ENCODE measurements around the gene PLCL2. TPM values are rescaled to one million over a fixed set of nuclear protein-coding genes. Genes with fewer than 3 reads are reported as not detected.

PLCL2 gene
- total RNA-seq, 4 donors from 2014 or later, result 0.95 to 4.8 (median 2.2) TPM

DNA sequence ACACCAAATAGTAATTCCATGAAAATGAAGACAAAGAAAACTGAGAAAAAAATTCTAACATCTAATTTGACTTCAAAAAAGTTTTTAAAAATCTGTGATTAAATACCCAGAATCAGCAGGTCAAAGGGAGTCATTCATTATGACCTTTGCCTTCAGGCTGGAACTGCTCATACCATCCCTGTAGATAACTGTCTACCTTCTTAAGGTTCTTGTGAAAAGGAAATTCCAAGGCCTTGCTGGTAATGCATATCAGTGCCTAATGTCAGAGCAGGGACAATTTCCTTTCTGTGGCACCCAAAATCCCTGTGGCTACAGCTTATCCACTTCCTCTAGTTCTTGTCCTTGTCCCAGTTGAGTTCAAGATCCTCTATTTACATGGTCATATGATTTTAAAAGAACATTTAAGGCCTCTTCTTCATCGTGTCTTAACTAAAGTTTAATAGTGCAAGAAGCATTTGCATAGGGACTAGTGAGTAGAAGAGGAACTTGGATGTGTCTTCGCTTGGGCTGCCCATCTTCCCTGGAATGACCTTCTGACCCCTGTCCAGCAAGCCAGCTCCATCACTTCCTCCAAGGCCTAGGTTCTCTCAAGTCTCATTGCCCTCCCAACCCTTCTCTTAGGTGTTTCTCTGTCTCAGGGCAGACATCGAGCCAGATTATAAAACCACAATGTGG is 8.7 kb upstream of the PLCL2 start:
- intact Hi-C loops (cut with DNase I), result no loop called here
- H3K4me3 ChIP-seq, result no peak overlapping the region
- no peaks in the 10 kb centered on the region for H3K9me3 ChIP-seq
- no peak overlapping the region for H3K27ac ChIP-seq
- no peaks in the 10 kb centered on the region for H3K27me3 ChIP-seq
- H3K36me3 ChIP-seq, result no peaks in the 10 kb centered on the region
- TF ChIP-seq, protein P1, sequence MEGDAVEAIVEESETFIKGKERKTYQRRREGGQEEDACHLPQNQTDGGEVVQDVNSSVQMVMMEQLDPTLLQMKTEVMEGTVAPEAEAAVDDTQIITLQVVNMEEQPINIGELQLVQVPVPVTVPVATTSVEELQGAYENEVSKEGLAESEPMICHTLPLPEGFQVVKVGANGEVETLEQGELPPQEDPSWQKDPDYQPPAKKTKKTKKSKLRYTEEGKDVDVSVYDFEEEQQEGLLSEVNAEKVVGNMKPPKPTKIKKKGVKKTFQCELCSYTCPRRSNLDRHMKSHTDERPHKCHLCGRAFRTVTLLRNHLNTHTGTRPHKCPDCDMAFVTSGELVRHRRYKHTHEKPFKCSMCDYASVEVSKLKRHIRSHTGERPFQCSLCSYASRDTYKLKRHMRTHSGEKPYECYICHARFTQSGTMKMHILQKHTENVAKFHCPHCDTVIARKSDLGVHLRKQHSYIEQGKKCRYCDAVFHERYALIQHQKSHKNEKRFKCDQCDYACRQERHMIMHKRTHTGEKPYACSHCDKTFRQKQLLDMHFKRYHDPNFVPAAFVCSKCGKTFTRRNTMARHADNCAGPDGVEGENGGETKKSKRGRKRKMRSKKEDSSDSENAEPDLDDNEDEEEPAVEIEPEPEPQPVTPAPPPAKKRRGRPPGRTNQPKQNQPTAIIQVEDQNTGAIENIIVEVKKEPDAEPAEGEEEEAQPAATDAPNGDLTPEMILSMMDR (IDR thresholded peaks at IDR 0.05), result no peak
- no peak for DNase-seq
- no peaks in the 10 kb centered on the region for H3K4me1 ChIP-seq
- WGBS, 2 donors, result 74 to 87% methylated on average over 3 of the region's 3 CpGs

DNA sequence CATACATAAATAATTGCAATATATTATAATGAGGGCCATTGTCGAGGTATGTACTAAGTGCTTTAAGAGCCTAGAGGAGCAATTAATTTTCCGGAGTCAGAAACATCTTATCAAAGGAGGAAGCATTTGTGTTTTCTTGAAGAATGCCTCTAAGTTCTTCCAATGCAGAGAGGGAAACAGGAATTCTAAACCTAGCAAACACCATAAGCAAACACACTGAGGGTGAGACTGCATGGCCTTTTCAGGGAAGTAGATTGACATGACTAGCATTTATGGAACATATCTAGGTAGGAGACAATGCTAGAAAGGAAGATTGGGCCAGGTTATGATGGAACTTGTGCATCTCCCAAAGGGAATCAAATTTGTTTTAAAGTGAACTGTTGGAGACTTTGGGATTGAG is 7.2 kb upstream of the PLCL2 start:
- Histone ChIP-seq H3K9me3 (no peaks in the 10 kb centered on the region), H3K4me1 (no peaks in the 10 kb centered on the region), H3K27me3 (no peaks in the 10 kb centered on the region), H3K4me3 (no peak overlapping the region), H3K27ac (no peak overlapping the region), H3K36me3 (no peaks in the 10 kb centered on the region)
- DNase-seq, result no peak
- TF ChIP-seq, protein P1 (IDR thresholded peaks at IDR 0.05), result no peak
- TF ChIP-seq POLR2A (IDR thresholded peaks at IDR 0.05), result no peak
- 47 to 74% methylated on average over 2 of the region's 2 CpGs for WGBS, 2 donors
- intact Hi-C loops (cut with DNase I), result no loop called here

DNA sequence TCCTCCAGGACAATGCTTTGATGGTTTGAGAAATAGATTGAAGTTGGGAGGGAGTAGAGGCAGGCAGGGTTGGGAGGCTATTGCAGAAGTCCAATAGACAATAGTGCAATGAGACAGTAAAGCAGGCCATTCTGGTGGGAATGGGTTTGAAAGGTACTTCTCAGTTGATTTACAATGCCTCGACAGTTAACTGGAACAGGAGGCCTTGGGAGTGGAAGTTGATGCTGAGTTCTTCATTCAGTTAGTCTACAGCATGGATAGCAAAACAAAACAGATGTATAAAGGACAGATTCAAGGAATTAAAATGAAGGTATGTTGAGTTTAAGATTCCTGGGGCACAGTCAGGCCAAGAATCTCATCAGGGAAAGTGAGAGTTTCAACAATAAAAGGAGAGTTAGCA is 6.8 kb upstream of the PLCL2 start:
- Histone ChIP-seq H3K27ac (no peak overlapping the region), H3K4me3 (no peak overlapping the region), H3K9me3 (no peaks in the 10 kb centered on the region), H3K27me3 (no peaks in the 10 kb centered on the region), H3K4me1 (peaks cover 0 to under 1% (median 0%) of the 10 kb centered on the region in 3 donors), H3K36me3 (no peaks in the 10 kb centered on the region)
- DNase-seq, result no peak
- no peak for TF ChIP-seq POLR2A (IDR thresholded peaks at IDR 0.05)
- TF ChIP-seq, protein P1 (IDR thresholded peaks at IDR 0.05), result no peak
- intact Hi-C loops (cut with DNase I), result no loop called here
- 81 to 93% methylated on average over 1 of the region's 1 CpG for WGBS, 2 donors

DNA sequence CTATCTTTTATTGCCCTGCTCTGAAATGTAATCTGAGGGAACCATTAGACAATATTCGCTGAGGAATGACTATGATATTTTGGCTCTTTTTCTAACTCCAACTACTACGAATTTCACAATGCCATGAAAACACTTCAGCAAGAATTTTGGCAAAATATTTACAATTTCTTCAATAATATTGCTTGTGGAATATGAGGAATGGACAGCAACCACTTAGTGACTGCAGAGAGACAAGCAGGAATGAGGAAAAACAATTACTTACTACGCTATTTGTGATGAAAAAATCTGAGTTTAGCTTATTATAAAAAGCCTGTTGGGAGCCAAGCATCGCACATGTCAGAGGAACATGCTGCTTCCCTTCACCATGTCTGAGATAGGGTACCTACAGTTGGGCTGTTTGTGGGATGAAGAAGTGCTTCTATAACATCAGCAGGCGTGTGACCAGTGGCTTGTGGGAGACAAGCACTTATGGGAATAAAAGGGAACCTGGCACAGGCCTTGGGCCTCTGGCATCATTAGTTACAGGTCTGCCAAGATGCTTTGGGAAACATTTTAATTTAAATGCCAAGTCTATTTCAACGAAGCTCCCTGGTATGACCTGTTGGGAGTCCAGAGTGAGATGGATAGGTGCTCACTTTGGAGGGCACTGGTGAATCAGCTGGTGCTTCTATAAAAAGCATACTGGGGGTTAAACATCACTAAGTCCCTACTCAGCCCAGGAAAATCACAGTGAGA is 2.7 kb upstream of the PLCL2 start:
- H3K36me3 ChIP-seq, result no peaks in the 10 kb centered on the region
- H3K4me3 ChIP-seq, result no peak overlapping the region
- intact Hi-C loops (cut with DNase I), result no loop called here
- H3K9me3 ChIP-seq, result no peaks in the 10 kb centered on the region
- 64 to 68% methylated on average over 6 of the region's 6 CpGs for WGBS, 2 donors
- no peak for DNase-seq
- no peak for TF ChIP-seq POLR2A (IDR thresholded peaks at IDR 0.05)
- TF ChIP-seq, protein P1 (IDR thresholded peaks at IDR 0.05), result no peak
- H3K4me1 ChIP-seq, result peaks cover 0 to 34% (median 0%) of the 10 kb centered on the region in 3 donors
- H3K27me3 ChIP-seq, result peaks cover 0 to 4% (median 0%) of the 10 kb centered on the region in 4 donors
- no peak overlapping the region for H3K27ac ChIP-seq

DNA sequence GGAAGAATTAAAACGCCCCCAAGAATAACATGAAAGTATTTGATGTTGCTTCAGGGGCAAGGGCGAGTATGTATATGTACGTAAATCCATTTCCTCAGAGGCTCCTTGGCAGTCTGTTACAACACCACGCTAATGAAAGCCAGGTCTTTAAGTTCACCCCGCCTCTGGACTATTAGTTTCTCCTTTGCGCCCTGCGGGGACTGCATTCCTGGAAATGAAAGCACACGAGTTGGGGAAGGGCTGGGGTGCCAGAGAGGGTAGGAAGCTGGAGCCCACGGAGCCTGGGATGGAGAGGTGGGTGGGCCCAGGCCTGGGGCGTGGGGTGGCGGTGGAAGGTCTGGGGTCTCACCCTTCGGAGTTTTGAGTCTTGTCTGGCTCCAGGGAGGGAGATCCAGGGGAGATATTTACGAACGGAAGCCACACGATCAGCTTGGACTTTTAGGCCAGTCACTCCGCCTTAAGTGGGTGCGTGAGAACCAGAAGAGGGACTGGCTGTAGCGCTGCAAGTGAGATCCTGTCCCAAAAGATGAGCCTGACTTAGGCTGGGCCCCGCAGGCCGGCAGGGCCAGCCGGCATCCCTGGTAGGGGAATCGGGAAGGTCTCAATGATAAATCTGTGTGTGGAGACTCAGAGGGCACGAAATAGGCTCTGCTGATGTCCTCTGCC is 1.6 kb upstream of the PLCL2 start:
- 57 to 83% methylated on average over 18 to 20 of the region's 23 CpGs for WGBS, 2 donors
- TF ChIP-seq POLR2A (IDR thresholded peaks at IDR 0.05), result no peak
- TF ChIP-seq, protein P1 (IDR thresholded peaks at IDR 0.05), result no peak
- Histone ChIP-seq H3K36me3 (no peaks in the 10 kb centered on the region), H3K9me3 (no peaks in the 10 kb centered on the region), H3K4me3 (no peak overlapping the region), H3K27me3 (peaks cover 0 to 4% (median 0%) of the 10 kb centered on the region in 4 donors), H3K4me1 (peaks cover 0 to 43% (median 0%) of the 10 kb centered on the region in 3 donors), H3K27ac (peak overlapping the region in 1 of 4 donors; percentile 92)
- intact Hi-C loops (cut with DNase I), result no loop called here
- no peak for DNase-seq
